ENCODE data around the gene PHF12. TPM values are rescaled to one million over a fixed set of nuclear protein-coding genes. Genes with fewer than 3 reads are reported as not detected.

Gene PHF12
- total and polyA plus RNA-seq, 2 of the 8 experiments (the other 6 are each of a cell fraction or from before 2014, with no cell fraction given) = 38.8 to 65.7 TPM

- Histone ChIP-seq H3K4me3 (ENCODE audit: extremely low read depth in 1 of 4, insufficient read depth in 2 of 4, low read depth in 3 of 4, low read length in 4 of 4) (no peak overlapping the region), H3K4me2 (ENCODE audit: insufficient read depth in 1 of 2, low read depth in 2 of 2, low read length in 2 of 2) (no peak overlapping the region), H2BK20ac (ENCODE audit: low read length) (no peak overlapping the region), H3K4me1 (replicated peaks in 1 of 4; ENCODE audit: control insufficient read depth in 3 of 4, insufficient read depth in 4 of 4, low read length in 3 of 4) (no peaks in the 10 kb centered on the region), H2AK5ac (ENCODE audit: low read depth, low read length) (no peak overlapping the region), H3K4ac (replicated peaks; ENCODE audit: insufficient read length, low read depth, low read length) (no peak overlapping the region), H2AFZ (ENCODE audit: low read length) (no peak overlapping the region), H3K18ac (ENCODE audit: extremely low read depth, low read length) (no peak overlapping the region), H3K36me3 (ENCODE audit: control insufficient read depth in 2 of 4, insufficient read depth in 4 of 4, low read length in 3 of 4) (peaks cover 38 to 87% (median 81%) of the 10 kb centered on the region in 4 experiments), H4K5ac (ENCODE audit: insufficient read length, low read depth, low read length) (no peak overlapping the region), H3K27me3 (replicated peaks in 1 of 4; ENCODE audit: control insufficient read depth in 3 of 4, extremely low read depth in 1 of 4, insufficient read depth in 3 of 4, low read length in 3 of 4) (no peaks in the 10 kb centered on the region), H4K20me1 (replicated peaks in 1 of 2; ENCODE audit: control insufficient read depth in 1 of 2, insufficient read depth in 2 of 2, low read length in 2 of 2) (peaks cover 2 to 14% of the 10 kb centered on the region in 2 experiments), H3K14ac (ENCODE audit: insufficient read length) (no peak overlapping the region), H3K9ac (replicated peaks in 1 of 4; ENCODE audit: extremely low read depth in 1 of 4, low read depth in 3 of 4, low read length in 3 of 4) (no peak overlapping the region), H2BK5ac (ENCODE audit: low read depth, low read length) (no peak overlapping the region), H3K79me1 (ENCODE audit: low read depth, low read length) (no peaks in the 10 kb centered on the region), H3K9me3 (ENCODE audit: insufficient read depth in 2 of 2, low read depth in 1 of 2, low read length in 1 of 2) (no peaks in the 10 kb centered on the region), H3K23me2 (ENCODE audit: low read depth, low read length) (no peaks in the 10 kb centered on the region), H4K8ac (ENCODE audit: extremely low read depth, insufficient read depth, low read length) (no peak overlapping the region), H2BK15ac (ENCODE audit: low read length) (no peak overlapping the region), H3K23ac (ENCODE audit: insufficient read length) (no peak overlapping the region), H3K27ac (ENCODE audit: low read depth, low read length) (no peak overlapping the region), H4K91ac (replicated peaks; ENCODE audit: insufficient read length, low read length) (no peak overlapping the region), H3K56ac (replicated peaks; ENCODE audit: insufficient read length, low read depth, low read length) (no peak overlapping the region), H2BK120ac (replicated peaks; ENCODE audit: low read depth, low read length) (no peak overlapping the region), H2BK12ac (ENCODE audit: low read depth, low read length) (no peak overlapping the region), H3K79me2 (ENCODE audit: control insufficient read depth in 1 of 2, insufficient read depth in 2 of 2, low read length in 2 of 2) (0 out of 4 replicates have a peak, but pooled peaks cover 0 to 2% of the 10 kb centered on the region in 2 experiments)
- no peak for DNase-seq (ENCODE audit: low read depth in 1 of 2, low spot score in 2 of 2)
- ChIA-PET CTCF (ENCODE audit: partially characterized antibody) (interaction anchor here (0.7 to 16.4 kb wide), 12 partner anchors 8 to 200 kb away, joined by 3 to 123 read pairs (median 4); partner anchors contain the start of genes DHRS13 and TLCD1), POLR2A (ENCODE audit: partially characterized antibody) (interaction anchor here (1.0 to 2.4 kb wide), 9 partner anchors 8 to 197 kb away, joined by 3 to 7 read pairs (median 4); partner anchors contain the start of gene RPL23A)
- WGBS, 2 experiments (ENCODE audit: extremely low coverage in 1 of 2, insufficient coverage in 1 of 2, insufficient read length in 1 of 2, insufficient replicate concordance in 2 of 2, low coverage in 1 of 2, low lambda C conversion rate in 2 of 2, missing lambda C conversion rate in 1 of 2) = 85% methylated on average over 5 of the region's 5 CpGs; no CpG with 5 or more reads in 1 of the 2 experiments
- FAIRE-seq = no peak
- TF ChIP-seq CBX5 (IDR thresholded peaks at IDR 0.05; ENCODE audit: low read depth, low read length) = no peak
- no peak for TF ChIP-seq SP2 (IDR thresholded peaks at IDR 0.05; ENCODE audit: low read length)
- no peak for TF ChIP-seq CTCF (IDR thresholded peaks at IDR 0.05; ENCODE audit: control extremely low read depth in 1 of 3, insufficient read depth in 1 of 3, low read depth in 1 of 3, low read length in 3 of 3)
- TF ChIP-seq USF2 (IDR thresholded peaks at IDR 0.05; ENCODE audit: low read length) = no peak
- TF ChIP-seq HDAC6 (IDR thresholded peaks at IDR 0.05; ENCODE audit: low read depth, low read length) = no peak
- TF ChIP-seq SRF (IDR thresholded peaks at IDR 0.05; ENCODE audit: low read depth, low read length) = no peak
- TF ChIP-seq POLR2AphosphoS5 (IDR thresholded peaks at IDR 0.05; ENCODE audit: low read depth, low read length) = no peak
- no peak for TF ChIP-seq POLR2A (IDR thresholded peaks at IDR 0.05; ENCODE audit: control extremely low read depth in 1 of 2, low read depth in 2 of 2, low read length in 2 of 2)
- TF ChIP-seq POU5F1 (IDR thresholded peaks at IDR 0.05; ENCODE audit: low read depth, low read length) = no peak
- TF ChIP-seq RBBP5 (IDR thresholded peaks at IDR 0.05; ENCODE audit: borderline replicate concordance, low read depth, low read length) = no peak
- TF ChIP-seq SIRT6 (IDR thresholded peaks at IDR 0.05; ENCODE audit: low read length) = no peak
Observed at GRCh38 chr17:28917465-28917864, 33.9 kb downstream of the PHF12 start.
